ENCODE measurements around the gene ARHGAP32.

Gene ARHGAP32

GRCh38 chr11:128947773-128948172 is 244.4 kb downstream of the ARHGAP32 start:
- DNase-seq, result no peak

- no peak for DNase-seq
Observed at GRCh38 chr11:128946648-128947047, 245.5 kb downstream of the ARHGAP32 start.

GRCh38 chr11:128943428-128943976 is 248.6 kb downstream of the ARHGAP32 start:
- no peak for DNase-seq

GRCh38 chr11:128942817-128943427 is 249.2 kb downstream of the ARHGAP32 start, which contains the start of gene TP53AIP1:
TP53AIP1 (minus strand) TSS chr11:128942871; CDS start chr11:128937818, 5,053 bp downstream.
- DNase-seq, result no peak

- DNase-seq, result no peak
Observed at GRCh38 chr11:128942272-128942612, 249.9 kb downstream of the ARHGAP32 start.

GRCh38 chr11:128941573-128942271 is 250.4 kb downstream of the ARHGAP32 start:
- DNase-seq, result no peak

- DNase-seq, result no peak
Observed at GRCh38 chr11:128941110-128941509, 251.0 kb downstream of the ARHGAP32 start.

- DNase-seq, result no peak
Observed at GRCh38 chr11:128940603-128941002, 251.5 kb downstream of the ARHGAP32 start.

GRCh38 chr11:128940156-128940555 is 252.0 kb downstream of the ARHGAP32 start:
- no peak for DNase-seq

- DNase-seq, result no peak
Observed at GRCh38 chr11:128939591-128939990, 252.5 kb downstream of the ARHGAP32 start.

GRCh38 chr11:128938156-128938885 is 253.8 kb downstream of the ARHGAP32 start:
- DNase-seq, result no peak

GRCh38 chr11:128937480-128937879 is 254.6 kb downstream of the ARHGAP32 start:
- DNase-seq, result no peak

GRCh38 chr11:128936606-128937251 is 255.4 kb downstream of the ARHGAP32 start:
- no peak for DNase-seq

- no peak for DNase-seq
Observed at GRCh38 chr11:128934926-128935325, 257.2 kb downstream of the ARHGAP32 start.

- no peak for DNase-seq
Observed at GRCh38 chr11:128934351-128934750, 257.8 kb downstream of the ARHGAP32 start.

- DNase-seq, result no peak
Observed at GRCh38 chr11:128933481-128934178, 258.5 kb downstream of the ARHGAP32 start.

GRCh38 chr11:128931668-128932067 is 260.5 kb downstream of the ARHGAP32 start:
- DNase-seq, result no peak

GRCh38 chr11:128931066-128931465 is 261.1 kb downstream of the ARHGAP32 start:
- DNase-seq, result no peak

- no peak for DNase-seq
Observed at GRCh38 chr11:128929991-128930390, 262.1 kb downstream of the ARHGAP32 start.

GRCh38 chr11:128929468-128929867 is 262.7 kb downstream of the ARHGAP32 start:
- peak; percentile 16 for DNase-seq

- DNase-seq, result no peak
Observed at GRCh38 chr11:128928400-128928799, 263.7 kb downstream of the ARHGAP32 start.

GRCh38 chr11:128927683-128928336 is 264.3 kb downstream of the ARHGAP32 start:
- DNase-seq, result no peak

All from stimulated activated CD4-positive, alpha-beta T cell treated with anti-CD3 and anti-CD28 coated beads, Interleukin-15, amount 100 ng/mL, for 24 hours (primary cell).